PFSK-1 (cell line): ENCODE data around the gene KLK2.

ENCODE experiments used
- FOXP2 ChIP-seq: optimal IDR thresholded peaks from 2 replicates; pipeline ENCODE3; 2011; ENCODE audit warnings: borderline replicate concordance, control low read depth, inconsistent platforms; ENCODE audit not compliant: insufficient read depth; ENCODE audit errors: extremely low read length, extremely low read depth
- POLR2AphosphoS5 ChIP-seq: IDR thresholded peaks from 2 replicates; pipeline ENCODE4 v1.6.1; 2012; ENCODE audit warnings: low read depth, mild to moderate bottlenecking, control low read depth, low read length, moderate library complexity
- SIN3A ChIP-seq: IDR thresholded peaks from 2 replicates; pipeline ENCODE4 v1.6.1; 2012; ENCODE audit warnings: mild to moderate bottlenecking, low read length, moderate library complexity, borderline replicate concordance; ENCODE audit not compliant: insufficient read depth
- TAF1 ChIP-seq: IDR thresholded peaks from 2 replicates; pipeline ENCODE4 v1.6.1; 2012; ENCODE audit warnings: low read length, control low read depth, borderline replicate concordance; ENCODE audit not compliant: insufficient read depth
- TF ChIP-seq, protein P1 (sequence below), 2 experiments: IDR thresholded peaks; 2 replicates each; pipeline versions ENCODE4 v1.6.1 to v1.8.0; 2011 to 2012; ENCODE audit warnings: low read depth in 2 of 2, low read length in 2 of 2, control low read depth in 1 of 2, inconsistent platforms in 1 of 2, mild to moderate bottlenecking in 1 of 2, moderate library complexity in 1 of 2; ENCODE audit not compliant: insufficient read depth in 1 of 2

KLK2 gene

GRCh38 chr19:50835785-50836542 is 37.3 kb upstream of the KLK2 start:
- TF ChIP-seq TAF1 = no peak
- TF ChIP-seq FOXP2 = peak; percentile 52

GRCh38 chr19:50836543-50837195 is 36.6 kb upstream of the KLK2 start:
- TF ChIP-seq, protein P1, sequence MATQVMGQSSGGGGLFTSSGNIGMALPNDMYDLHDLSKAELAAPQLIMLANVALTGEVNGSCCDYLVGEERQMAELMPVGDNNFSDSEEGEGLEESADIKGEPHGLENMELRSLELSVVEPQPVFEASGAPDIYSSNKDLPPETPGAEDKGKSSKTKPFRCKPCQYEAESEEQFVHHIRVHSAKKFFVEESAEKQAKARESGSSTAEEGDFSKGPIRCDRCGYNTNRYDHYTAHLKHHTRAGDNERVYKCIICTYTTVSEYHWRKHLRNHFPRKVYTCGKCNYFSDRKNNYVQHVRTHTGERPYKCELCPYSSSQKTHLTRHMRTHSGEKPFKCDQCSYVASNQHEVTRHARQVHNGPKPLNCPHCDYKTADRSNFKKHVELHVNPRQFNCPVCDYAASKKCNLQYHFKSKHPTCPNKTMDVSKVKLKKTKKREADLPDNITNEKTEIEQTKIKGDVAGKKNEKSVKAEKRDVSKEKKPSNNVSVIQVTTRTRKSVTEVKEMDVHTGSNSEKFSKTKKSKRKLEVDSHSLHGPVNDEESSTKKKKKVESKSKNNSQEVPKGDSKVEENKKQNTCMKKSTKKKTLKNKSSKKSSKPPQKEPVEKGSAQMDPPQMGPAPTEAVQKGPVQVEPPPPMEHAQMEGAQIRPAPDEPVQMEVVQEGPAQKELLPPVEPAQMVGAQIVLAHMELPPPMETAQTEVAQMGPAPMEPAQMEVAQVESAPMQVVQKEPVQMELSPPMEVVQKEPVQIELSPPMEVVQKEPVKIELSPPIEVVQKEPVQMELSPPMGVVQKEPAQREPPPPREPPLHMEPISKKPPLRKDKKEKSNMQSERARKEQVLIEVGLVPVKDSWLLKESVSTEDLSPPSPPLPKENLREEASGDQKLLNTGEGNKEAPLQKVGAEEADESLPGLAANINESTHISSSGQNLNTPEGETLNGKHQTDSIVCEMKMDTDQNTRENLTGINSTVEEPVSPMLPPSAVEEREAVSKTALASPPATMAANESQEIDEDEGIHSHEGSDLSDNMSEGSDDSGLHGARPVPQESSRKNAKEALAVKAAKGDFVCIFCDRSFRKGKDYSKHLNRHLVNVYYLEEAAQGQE (IDR thresholded peaks at IDR 0.05; ENCODE audit: insufficient read depth in 1 of 2, low read depth in 2 of 2, low read length in 2 of 2) = no peak
- TF ChIP-seq POLR2AphosphoS5 (no peak), FOXP2 (no peak), SIN3A (no peak), TAF1 (no peak)

- TF ChIP-seq SIN3A (no peak), FOXP2 (no peak), POLR2AphosphoS5 (no peak), TAF1 (no peak)
- TF ChIP-seq, protein P1 (IDR thresholded peaks at IDR 0.05; ENCODE audit: insufficient read depth in 1 of 2, low read depth in 2 of 2, low read length in 2 of 2) = no peak
Measured at GRCh38 chr19:50837300-50837699, 35.9 kb upstream of the KLK2 start.

- TF ChIP-seq POLR2AphosphoS5 = no peak
- TF ChIP-seq TAF1 = no peak
- TF ChIP-seq FOXP2 = no peak
- TF ChIP-seq SIN3A = no peak
- TF ChIP-seq, protein P1 (IDR thresholded peaks at IDR 0.05; ENCODE audit: insufficient read depth in 1 of 2, low read depth in 2 of 2, low read length in 2 of 2) = no peak
Measured at GRCh38 chr19:50838239-50838638, 35.0 kb upstream of the KLK2 start.

- TF ChIP-seq SIN3A (no peak), FOXP2 (no peak), POLR2AphosphoS5 (no peak), TAF1 (no peak)
- TF ChIP-seq, protein P1 (IDR thresholded peaks at IDR 0.05; ENCODE audit: insufficient read depth in 1 of 2, low read depth in 2 of 2, low read length in 2 of 2) = no peak
Measured at GRCh38 chr19:50839712-50840655, 33.3 kb upstream of the KLK2 start.
